Measurements from ENCODE around the gene ARHGAP24.

GRCh38 chr4:85824166-85824945, 349.4 kb downstream of the ARHGAP24 start:
- TF ChIP-seq CTCF (IDR thresholded peaks at IDR 0.05): no peak
- TF ChIP-seq POLR2AphosphoS5 (IDR thresholded peaks at IDR 0.05; ENCODE audit: low read depth, low read length): no peak
- TF ChIP-seq REST (IDR thresholded peaks at IDR 0.05; ENCODE audit: insufficient read depth in 1 of 2, low read depth in 2 of 2, low read length in 1 of 2): no peak
- no peak for TF ChIP-seq SIN3A (IDR thresholded peaks at IDR 0.05; ENCODE audit: borderline replicate concordance, insufficient read depth, low read depth, low read length)
